Stimulated activated naive CD8-positive, alpha-beta T cell treated with anti-CD3 and anti-CD28 coated beads, Interleukin-15, amount 100 ng/mL, for 72 hours (primary cell): ENCODE measurements around the gene MCM9.
"Not testable (repeated sequence)": the region's sequence is repeated elsewhere in the genome, so short reads cannot be mapped to it uniquely, and the experiment has no call there.

Experiments
- ATAC-seq: fragments of 150-1000 bp; cut with Tn5 transposase; 2 replicates; pipeline ENCODE4 v1.10.0; 2021; ENCODE audit warnings: mild to moderate bottlenecking, moderate library complexity
- DNase-seq, 2 donors: peaks; one replicate each; pipeline ENCODE4 v3.0.0; 2021 to 2022
- H3K27ac Mint-ChIP-seq, 2 donors: one replicate each; pipeline ENCODE4 v1.8.0; 2022; ENCODE audit warnings: mild to moderate bottlenecking in 2 of 2, mixed read lengths in 2 of 2, moderate library complexity in 2 of 2
- H3K27me3 Mint-ChIP-seq: one replicate; pipeline ENCODE4 v1.8.0; 2022; ENCODE audit warnings: mixed read lengths
- H3K4me1 Mint-ChIP-seq: one replicate; pipeline ENCODE4 v1.8.0; 2022; ENCODE audit warnings: mild to moderate bottlenecking, mixed read lengths
- H3K4me3 Mint-ChIP-seq, 2 donors: one replicate each; pipeline ENCODE4 v1.8.0; 2022; ENCODE audit warnings: mild to moderate bottlenecking in 2 of 2, mixed read lengths in 2 of 2, moderate library complexity in 1 of 2
- H3K9me3 Mint-ChIP-seq, 2 donors: one replicate each; pipeline ENCODE4 v1.8.0; 2022; ENCODE audit warnings: mixed read lengths in 2 of 2

The MCM9 gene

GRCh38 chr6:118770112-118770788 is 164.7 kb downstream of the MCM9 start:
- DNase-seq: no peak
- Mint-ChIP-seq H3K27ac (no peak overlapping the region), H3K4me3 (no peak overlapping the region), H3K4me1 (peaks cover 54% of the 10 kb centered on the region), H3K27me3 (no peaks in the 10 kb centered on the region), H3K9me3 (no peaks in the 10 kb centered on the region)
- no peak for ATAC-seq

GRCh38 chr6:118768904-118769325 is 166.0 kb downstream of the MCM9 start:
- ATAC-seq (peak; percentile 87), DNase-seq (peak; percentile 28 to 47)
- no peaks in the 10 kb centered on the region for H3K9me3 Mint-ChIP-seq
- H3K27ac Mint-ChIP-seq: peak overlapping the region in 1 of 2 donors; percentile 93
- peaks cover 59% of the 10 kb centered on the region for H3K4me1 Mint-ChIP-seq
- H3K4me3 Mint-ChIP-seq: peak overlapping the region; percentile 50 to 64
- no peaks in the 10 kb centered on the region for H3K27me3 Mint-ChIP-seq

GRCh38 chr6:118768441-118768840 is 166.5 kb downstream of the MCM9 start:
- Mint-ChIP-seq H3K27me3 (no peaks in the 10 kb centered on the region), H3K4me1 (peaks cover 54% of the 10 kb centered on the region), H3K27ac (peak overlapping the region; percentile 12 to 93), H3K9me3 (no peaks in the 10 kb centered on the region), H3K4me3 (peak overlapping the region; percentile 50 to 64)
- no peak for ATAC-seq
- DNase-seq: no peak

- H3K4me3 Mint-ChIP-seq, H3K27ac Mint-ChIP-seq, H3K9me3 Mint-ChIP-seq, DNase-seq, ATAC-seq, H3K27me3 Mint-ChIP-seq: not testable (repeated sequence)
- peaks cover 44% of the 10 kb centered on the region for H3K4me1 Mint-ChIP-seq
Measured at GRCh38 chr6:118765316-118765715, 169.6 kb downstream of the MCM9 start.

- ATAC-seq: no peak
- H3K4me3 Mint-ChIP-seq: no peak overlapping the region
- no peak overlapping the region for H3K27ac Mint-ChIP-seq
Measured at GRCh38 chr6:118764766-118765165, 170.2 kb downstream of the MCM9 start.

More at GRCh38 chr6:118764766-118765165, 170.2 kb downstream of the MCM9 start:
- no peaks in the 10 kb centered on the region for H3K27me3 Mint-ChIP-seq
- DNase-seq: no peak
- no peaks in the 10 kb centered on the region for H3K9me3 Mint-ChIP-seq
- H3K4me1 Mint-ChIP-seq: peaks cover 39% of the 10 kb centered on the region
